Tibial nerve (tissue), 4 donors: Measurements from ENCODE around the gene ZDHHC1. TPM values are rescaled to one million over a fixed set of nuclear protein-coding genes. Genes with fewer than 3 reads are reported as not detected.
A peak's percentile ranks its signal among the peaks of the same experiment; 100 is the strongest.

ENCODE experiments used
- DNase-seq, 2 donors: peaks; one replicate each; pipeline ENCODE4 v3.0.0-alpha.2; 2019; ENCODE audit warnings: low spot score in 2 of 2
- H3K27ac ChIP-seq, 4 donors: fragments of 200-600 bp; sonication (generic) in 3 of 4; one replicate each; pipeline ENCODE4 v1.5.1; 2017 to 2019; ENCODE audit warnings: mild to moderate bottlenecking in 1 of 4
- H3K27me3 ChIP-seq, 2 donors: fragments of 200-600 bp; sonication (generic) in 1 of 2; one replicate each; pipeline versions ENCODE4 v1.5.1 to v1.6.0; 2017 to 2019
- H3K36me3 ChIP-seq, 3 donors: fragments of 200-600 bp; sonication (generic); one replicate each; pipeline ENCODE4 v1.5.1; 2018 to 2019
- H3K4me1 ChIP-seq, 4 donors: fragments of 200-600 bp; sonication (generic) in 3 of 4; one replicate each; pipeline ENCODE4 v1.5.1; 2017 to 2019
- H3K4me3 ChIP-seq, 4 donors: fragments of 200-600 bp; sonication (generic) in 3 of 4; one replicate each; pipeline ENCODE4 v1.5.1; 2017 to 2019; ENCODE audit warnings: mild to moderate bottlenecking in 1 of 4, moderate library complexity in 1 of 4
- H3K9me3 ChIP-seq, 4 donors: fragments of 200-600 bp; sonication (generic) in 3 of 4; one replicate each; pipeline ENCODE4 v1.5.1; 2017 to 2019
- EP300 ChIP-seq, 2 donors: sonication (generic); formaldehyde crosslinking; IDR thresholded peaks; one replicate each; pipeline ENCODE4 v1.6.1; 2017; ENCODE audit warnings: antibody characterized with exemption in 2 of 2, mild to moderate bottlenecking in 1 of 2
- POLR2A ChIP-seq, 2 donors: fragments of 450-650 bp; IDR thresholded peaks; one replicate each; pipeline ENCODE4 v1.6.1; 2017; ENCODE audit warnings: antibody characterized with exemption in 2 of 2, mild to moderate bottlenecking in 2 of 2, moderate library complexity in 2 of 2
- WGBS, 2 donors: methylation state at CpG; one replicate each; pipeline ENCODE4 v1.1.5; 2018; 5-methylcytosine and 5-hydroxymethylcytosine counted together
- total RNA-seq, 4 donors: library from RNA; depleted of rRNA; stranded (reverse); fragments of >200 nt; gene quantifications; one replicate each; pipeline ENCODE4 v1.1.0, GENCODE V29; 2016
- TF ChIP-seq, protein P1 (sequence below), 5 experiments: fragments of 200-600 bp in 3 of 5; fragments of 450-650 bp in 2 of 5; sonication (generic) in 3 of 5; IDR thresholded peaks; one replicate each; pipeline ENCODE4 v1.5.1; 2016 to 2019; ENCODE audit warnings: antibody characterized with exemption in 5 of 5, mild to moderate bottlenecking in 3 of 5, moderate library complexity in 2 of 5

Gene ZDHHC1
- total RNA-seq, 4 donors from 2014 or later = 24.3 to 46.2 (median 32.8) TPM

- H3K27ac ChIP-seq = peak overlapping the region; percentile 0 to 80 (median 48)
Measured at GRCh38 chr16:67407176-67407787, 9.0 kb downstream of the ZDHHC1 start.

GRCh38 chr16:67406111-67406971 is 9.9 kb downstream of the ZDHHC1 start:
- peaks cover 0 to 21% (median 0%) of the 10 kb centered on the region in 3 donors for H3K36me3 ChIP-seq
- TF ChIP-seq, protein P1, sequence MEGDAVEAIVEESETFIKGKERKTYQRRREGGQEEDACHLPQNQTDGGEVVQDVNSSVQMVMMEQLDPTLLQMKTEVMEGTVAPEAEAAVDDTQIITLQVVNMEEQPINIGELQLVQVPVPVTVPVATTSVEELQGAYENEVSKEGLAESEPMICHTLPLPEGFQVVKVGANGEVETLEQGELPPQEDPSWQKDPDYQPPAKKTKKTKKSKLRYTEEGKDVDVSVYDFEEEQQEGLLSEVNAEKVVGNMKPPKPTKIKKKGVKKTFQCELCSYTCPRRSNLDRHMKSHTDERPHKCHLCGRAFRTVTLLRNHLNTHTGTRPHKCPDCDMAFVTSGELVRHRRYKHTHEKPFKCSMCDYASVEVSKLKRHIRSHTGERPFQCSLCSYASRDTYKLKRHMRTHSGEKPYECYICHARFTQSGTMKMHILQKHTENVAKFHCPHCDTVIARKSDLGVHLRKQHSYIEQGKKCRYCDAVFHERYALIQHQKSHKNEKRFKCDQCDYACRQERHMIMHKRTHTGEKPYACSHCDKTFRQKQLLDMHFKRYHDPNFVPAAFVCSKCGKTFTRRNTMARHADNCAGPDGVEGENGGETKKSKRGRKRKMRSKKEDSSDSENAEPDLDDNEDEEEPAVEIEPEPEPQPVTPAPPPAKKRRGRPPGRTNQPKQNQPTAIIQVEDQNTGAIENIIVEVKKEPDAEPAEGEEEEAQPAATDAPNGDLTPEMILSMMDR (IDR thresholded peaks at IDR 0.05) = no peak
- TF ChIP-seq EP300 (IDR thresholded peaks at IDR 0.05) (no peak), POLR2A (IDR thresholded peaks at IDR 0.05) (no peak)
- no peaks in the 10 kb centered on the region for H3K27me3 ChIP-seq
- peak in 1 of 2 donors; percentile 67 for DNase-seq
- H3K4me3 ChIP-seq = no peak overlapping the region
- H3K27ac ChIP-seq = peak overlapping the region in 3 of 4 donors; percentile 0 to 80 (median 80)
- peaks cover 0 to 29% (median 5%) of the 10 kb centered on the region in 4 donors for H3K4me1 ChIP-seq
- H3K9me3 ChIP-seq = no peaks in the 10 kb centered on the region
- 69 to 72% methylated on average over 18 of the region's 18 CpGs for whole genome bisulfite sequencing, 2 donors

More at GRCh38 chr16:67407176-67407787, 9.0 kb downstream of the ZDHHC1 start:
- H3K4me3 ChIP-seq = no peak overlapping the region
- no peak for DNase-seq
- peaks cover 0 to 21% (median 0%) of the 10 kb centered on the region in 3 donors for H3K36me3 ChIP-seq
- 82 to 86% methylated on average over 6 to 7 of the region's 7 CpGs for WGBS, 2 donors
- H3K27me3 ChIP-seq = no peaks in the 10 kb centered on the region
- H3K4me1 ChIP-seq = peaks cover 0 to 29% (median 5%) of the 10 kb centered on the region in 4 donors
- no peaks in the 10 kb centered on the region for H3K9me3 ChIP-seq
- TF ChIP-seq POLR2A (IDR thresholded peaks at IDR 0.05) (no peak), EP300 (IDR thresholded peaks at IDR 0.05) (no peak)
- TF ChIP-seq, protein P1 (IDR thresholded peaks at IDR 0.05) = no peak

DNA sequence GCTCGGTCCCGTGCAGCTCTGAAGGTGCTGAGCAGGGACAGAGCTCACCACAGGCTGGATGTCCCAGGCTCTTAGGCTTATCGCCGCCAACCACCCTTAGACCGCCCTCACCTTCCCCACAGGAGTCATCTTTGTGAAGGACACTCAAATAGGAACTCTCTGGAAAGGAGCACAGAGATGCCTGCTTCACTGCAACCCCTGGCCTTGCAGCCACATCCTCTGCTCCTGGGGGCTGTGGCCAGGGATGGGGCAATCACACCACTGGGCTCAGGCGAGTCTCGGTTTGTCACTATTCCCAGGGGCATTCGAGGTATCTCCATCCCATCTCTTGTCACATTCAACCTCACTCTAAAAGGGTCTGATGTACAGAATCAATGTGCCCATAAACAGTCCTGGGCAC is 10.9 kb downstream of the ZDHHC1 start:
- Histone ChIP-seq H3K4me3 (no peak overlapping the region), H3K9me3 (no peaks in the 10 kb centered on the region), H3K4me1 (peaks cover 0 to 29% (median 5%) of the 10 kb centered on the region in 4 donors), H3K27me3 (no peaks in the 10 kb centered on the region), H3K36me3 (peaks cover 0 to 21% (median 0%) of the 10 kb centered on the region in 3 donors), H3K27ac (peak overlapping the region in 1 of 4 donors; percentile 80)
- TF ChIP-seq, protein P1 (IDR thresholded peaks at IDR 0.05) = no peak
- DNase-seq = no peak
- WGBS, 2 donors = 86 to 87% methylated on average over 6 to 8 of the region's 8 CpGs

DNA sequence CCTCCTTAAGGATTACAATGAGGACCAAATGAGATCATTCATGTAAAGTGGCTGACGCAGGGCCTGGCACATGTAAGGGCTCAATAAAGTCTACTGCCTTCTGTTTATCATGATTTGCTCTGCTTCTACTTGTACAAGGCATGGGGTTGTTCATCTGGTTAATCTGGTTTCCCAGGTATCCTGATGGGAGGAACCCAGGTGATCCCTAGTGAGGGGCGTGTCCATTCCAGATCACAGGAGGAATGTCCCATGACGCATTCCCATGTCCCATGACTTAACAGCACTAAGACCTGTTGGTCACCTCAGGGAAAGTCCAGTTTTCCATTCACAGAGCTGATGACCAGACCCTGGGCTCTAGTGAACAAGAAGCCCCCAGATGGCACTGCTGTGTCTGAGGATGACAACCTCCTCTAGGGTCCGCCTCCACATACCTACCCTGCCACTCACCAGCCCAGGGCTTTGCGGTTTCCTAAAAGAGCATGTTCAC is 11.5 kb downstream of the ZDHHC1 start:
- Histone ChIP-seq H3K9me3 (no peaks in the 10 kb centered on the region), H3K4me3 (no peak overlapping the region), H3K4me1 (peaks cover 0 to 30% (median 5%) of the 10 kb centered on the region in 4 donors), H3K36me3 (peaks cover 0 to 21% (median 0%) of the 10 kb centered on the region in 3 donors), H3K27ac (peak overlapping the region in 1 of 4 donors; percentile 80), H3K27me3 (no peaks in the 10 kb centered on the region)
- TF ChIP-seq, protein P1 (IDR thresholded peaks at IDR 0.05) = no peak
- TF ChIP-seq EP300 (IDR thresholded peaks at IDR 0.05) (no peak), POLR2A (IDR thresholded peaks at IDR 0.05) (no peak)
- DNase-seq = no peak
- 90 to 94% methylated on average over 5 of the region's 5 CpGs for WGBS, 2 donors
